ENCODE measurements around the gene OR2S2.

DNA sequence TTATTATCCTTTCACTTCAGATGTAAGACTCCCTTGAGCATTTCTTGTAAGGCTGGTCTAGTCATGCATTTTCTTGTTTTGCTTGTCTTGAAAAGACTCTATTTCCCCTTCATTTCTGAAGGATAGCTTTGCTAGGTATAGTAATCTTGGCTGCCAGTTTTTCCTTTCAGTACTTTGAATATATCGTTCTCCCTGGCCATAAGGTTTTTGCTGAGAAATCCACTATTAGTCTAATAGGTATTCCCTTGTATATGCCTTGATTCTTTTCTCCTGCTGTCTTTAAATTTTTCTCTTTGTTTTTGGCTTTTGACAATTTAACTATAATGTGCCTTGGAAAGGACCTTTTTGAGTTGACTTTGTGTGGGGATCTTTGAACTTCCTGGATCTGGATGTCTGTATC, 16.8 kb upstream of the OR2S2 start:
- TF ChIP-seq, protein P1, sequence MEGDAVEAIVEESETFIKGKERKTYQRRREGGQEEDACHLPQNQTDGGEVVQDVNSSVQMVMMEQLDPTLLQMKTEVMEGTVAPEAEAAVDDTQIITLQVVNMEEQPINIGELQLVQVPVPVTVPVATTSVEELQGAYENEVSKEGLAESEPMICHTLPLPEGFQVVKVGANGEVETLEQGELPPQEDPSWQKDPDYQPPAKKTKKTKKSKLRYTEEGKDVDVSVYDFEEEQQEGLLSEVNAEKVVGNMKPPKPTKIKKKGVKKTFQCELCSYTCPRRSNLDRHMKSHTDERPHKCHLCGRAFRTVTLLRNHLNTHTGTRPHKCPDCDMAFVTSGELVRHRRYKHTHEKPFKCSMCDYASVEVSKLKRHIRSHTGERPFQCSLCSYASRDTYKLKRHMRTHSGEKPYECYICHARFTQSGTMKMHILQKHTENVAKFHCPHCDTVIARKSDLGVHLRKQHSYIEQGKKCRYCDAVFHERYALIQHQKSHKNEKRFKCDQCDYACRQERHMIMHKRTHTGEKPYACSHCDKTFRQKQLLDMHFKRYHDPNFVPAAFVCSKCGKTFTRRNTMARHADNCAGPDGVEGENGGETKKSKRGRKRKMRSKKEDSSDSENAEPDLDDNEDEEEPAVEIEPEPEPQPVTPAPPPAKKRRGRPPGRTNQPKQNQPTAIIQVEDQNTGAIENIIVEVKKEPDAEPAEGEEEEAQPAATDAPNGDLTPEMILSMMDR (IDR thresholded peaks at IDR 0.05), result no peak
- no peak for TF ChIP-seq POLR2AphosphoS5 (IDR thresholded peaks at IDR 0.05)
- no peak for TF ChIP-seq POLR2A (IDR thresholded peaks at IDR 0.05)

All from stomach (tissue), 4 donors.